GM13976 (cell line): ENCODE measurements around the gene RBM6.
"Not testable (repeated sequence)": the region's sequence is repeated elsewhere in the genome, so short reads cannot be mapped to it uniquely, and the experiment has no call there.

Experiments used
- DNase-seq: peaks from one replicate; pipeline ENCODE4 v3.0.0; 2012; ENCODE audit warnings: low spot score
- in situ Hi-C: fragments of 300-500 bp; cut with MboI; formaldehyde crosslinking; loops from one replicate; pipeline ENCODE4 v1.12.0; 2022; ENCODE audit warnings: low sequenced_read_pairs, mixed read lengths, inconsistent platforms; ENCODE audit not compliant: unreplicated experiment
- TF ChIP-seq, protein P1 (sequence below): IDR thresholded peaks from 2 replicates; pipeline ENCODE4 v1.5.1; 2012; ENCODE audit warnings: borderline replicate concordance, mild to moderate bottlenecking; ENCODE audit not compliant: insufficient read depth; ENCODE audit errors: extremely low read depth, missing control alignments, control extremely low read depth

The RBM6 gene

GRCh38 chr3:50044976-50045375 is 105.0 kb downstream of the RBM6 start:
- in situ Hi-C loops, result no loop called here
- TF ChIP-seq, protein P1, sequence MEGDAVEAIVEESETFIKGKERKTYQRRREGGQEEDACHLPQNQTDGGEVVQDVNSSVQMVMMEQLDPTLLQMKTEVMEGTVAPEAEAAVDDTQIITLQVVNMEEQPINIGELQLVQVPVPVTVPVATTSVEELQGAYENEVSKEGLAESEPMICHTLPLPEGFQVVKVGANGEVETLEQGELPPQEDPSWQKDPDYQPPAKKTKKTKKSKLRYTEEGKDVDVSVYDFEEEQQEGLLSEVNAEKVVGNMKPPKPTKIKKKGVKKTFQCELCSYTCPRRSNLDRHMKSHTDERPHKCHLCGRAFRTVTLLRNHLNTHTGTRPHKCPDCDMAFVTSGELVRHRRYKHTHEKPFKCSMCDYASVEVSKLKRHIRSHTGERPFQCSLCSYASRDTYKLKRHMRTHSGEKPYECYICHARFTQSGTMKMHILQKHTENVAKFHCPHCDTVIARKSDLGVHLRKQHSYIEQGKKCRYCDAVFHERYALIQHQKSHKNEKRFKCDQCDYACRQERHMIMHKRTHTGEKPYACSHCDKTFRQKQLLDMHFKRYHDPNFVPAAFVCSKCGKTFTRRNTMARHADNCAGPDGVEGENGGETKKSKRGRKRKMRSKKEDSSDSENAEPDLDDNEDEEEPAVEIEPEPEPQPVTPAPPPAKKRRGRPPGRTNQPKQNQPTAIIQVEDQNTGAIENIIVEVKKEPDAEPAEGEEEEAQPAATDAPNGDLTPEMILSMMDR, result no peak
- DNase-seq, result no peak

GRCh38 chr3:50047426-50047825 is 107.5 kb downstream of the RBM6 start:
- no peak for DNase-seq
- TF ChIP-seq, protein P1, result no peak
- in situ Hi-C loops, result no loop called here

- no peak for DNase-seq
- in situ Hi-C loops, result no loop called here
- TF ChIP-seq, protein P1, result no peak
Measured at GRCh38 chr3:50050361-50050760, 110.4 kb downstream of the RBM6 start.

DNA sequence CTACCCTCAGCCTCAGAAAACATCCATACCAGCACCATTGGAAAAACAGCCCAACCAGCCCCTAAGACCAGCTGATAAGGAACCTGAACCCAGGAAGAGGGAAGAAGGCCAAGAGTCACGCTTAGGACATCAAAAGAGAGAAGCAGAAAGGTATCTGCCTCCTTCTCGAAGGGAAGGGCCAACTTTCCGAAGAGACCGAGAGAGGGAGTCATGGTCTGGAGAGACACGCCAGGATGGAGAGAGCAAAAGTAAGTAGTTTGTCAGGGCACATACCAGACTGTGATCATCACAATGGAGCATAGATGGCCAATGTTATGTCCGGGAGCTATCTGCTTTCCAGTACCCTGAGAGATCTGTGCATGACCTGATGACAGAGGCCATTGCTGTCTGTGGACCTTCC is 117.8 kb downstream of the RBM6 start:
- in situ Hi-C loops, result no loop called here
- DNase-seq, result no peak
- TF ChIP-seq, protein P1, result no peak

- in situ Hi-C loops, result no loop called here
- no peak for DNase-seq
- TF ChIP-seq, protein P1, result no peak
Measured at GRCh38 chr3:50068134-50068533, 128.2 kb downstream of the RBM6 start.

GRCh38 chr3:50078091-50078490 is 138.1 kb downstream of the RBM6 start:
- TF ChIP-seq, protein P1, result no peak
- no peak for DNase-seq
- in situ Hi-C loops, result no loop called here

DNA sequence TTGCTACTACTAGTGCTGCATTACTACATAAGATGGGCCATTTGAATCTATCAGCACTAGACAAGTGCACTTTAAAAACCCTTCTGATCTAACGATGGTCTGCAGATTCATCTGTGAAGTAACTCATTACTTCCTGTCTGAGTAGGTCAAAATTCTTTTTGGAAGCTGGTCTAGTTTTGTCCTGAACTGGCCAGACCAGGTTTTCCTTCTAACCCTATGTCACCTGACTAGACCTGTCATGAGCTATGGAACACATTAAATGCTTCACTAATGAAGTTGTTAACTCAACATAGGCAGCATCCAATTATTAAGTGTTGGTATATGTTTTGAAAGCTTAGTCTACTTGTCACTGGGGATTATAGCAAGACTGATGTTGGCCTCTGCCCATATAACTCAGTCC is 138.7 kb downstream of the RBM6 start:
- TF ChIP-seq, protein P1, result no peak
- in situ Hi-C loops, result no loop called here
- no peak for DNase-seq

- in situ Hi-C loops, DNase-seq: not testable (repeated sequence)
Measured at GRCh38 chr3:50084951-50085350, 145.0 kb downstream of the RBM6 start.
